AG04449 (cell line): ENCODE data around the gene NGFR.

Source experiments
- CTCF ChIA-PET: fragments of 350-600 bp; formaldehyde crosslinking; extraction: SDS; loops from one replicate; lab custom pipeline; 2021; ENCODE audit warnings: antibody characterized with exemption; lab: Yijun Ruan, JAX
- POLR2A ChIA-PET: fragments of 400-600, 350-600 bp; formaldehyde crosslinking; extraction: SDS; loops from one replicate; lab custom pipeline; 2020; ENCODE audit warnings: antibody characterized with exemption, inconsistent platforms; lab: Yijun Ruan, JAX
- DNase-seq: peaks from one replicate; pipeline ENCODE4 v3.0.0-alpha.2; 2010; ENCODE audit warnings: low read depth, low spot score
- H3K4me3 ChIP-seq: 2 replicates; pipeline ENCODE4 v1.5.1; 2011; ENCODE audit warnings: low read depth, mild to moderate bottlenecking, control low read depth, low read length
- TF ChIP-seq, protein P1 (sequence below): IDR thresholded peaks from one replicate; pipeline ENCODE4 v1.5.1; 2011; ENCODE audit warnings: mild to moderate bottlenecking, moderate library complexity, low read length, control low read depth, inconsistent platforms; ENCODE audit not compliant: insufficient read depth; ENCODE audit errors: missing control alignments

The NGFR gene

DNA sequence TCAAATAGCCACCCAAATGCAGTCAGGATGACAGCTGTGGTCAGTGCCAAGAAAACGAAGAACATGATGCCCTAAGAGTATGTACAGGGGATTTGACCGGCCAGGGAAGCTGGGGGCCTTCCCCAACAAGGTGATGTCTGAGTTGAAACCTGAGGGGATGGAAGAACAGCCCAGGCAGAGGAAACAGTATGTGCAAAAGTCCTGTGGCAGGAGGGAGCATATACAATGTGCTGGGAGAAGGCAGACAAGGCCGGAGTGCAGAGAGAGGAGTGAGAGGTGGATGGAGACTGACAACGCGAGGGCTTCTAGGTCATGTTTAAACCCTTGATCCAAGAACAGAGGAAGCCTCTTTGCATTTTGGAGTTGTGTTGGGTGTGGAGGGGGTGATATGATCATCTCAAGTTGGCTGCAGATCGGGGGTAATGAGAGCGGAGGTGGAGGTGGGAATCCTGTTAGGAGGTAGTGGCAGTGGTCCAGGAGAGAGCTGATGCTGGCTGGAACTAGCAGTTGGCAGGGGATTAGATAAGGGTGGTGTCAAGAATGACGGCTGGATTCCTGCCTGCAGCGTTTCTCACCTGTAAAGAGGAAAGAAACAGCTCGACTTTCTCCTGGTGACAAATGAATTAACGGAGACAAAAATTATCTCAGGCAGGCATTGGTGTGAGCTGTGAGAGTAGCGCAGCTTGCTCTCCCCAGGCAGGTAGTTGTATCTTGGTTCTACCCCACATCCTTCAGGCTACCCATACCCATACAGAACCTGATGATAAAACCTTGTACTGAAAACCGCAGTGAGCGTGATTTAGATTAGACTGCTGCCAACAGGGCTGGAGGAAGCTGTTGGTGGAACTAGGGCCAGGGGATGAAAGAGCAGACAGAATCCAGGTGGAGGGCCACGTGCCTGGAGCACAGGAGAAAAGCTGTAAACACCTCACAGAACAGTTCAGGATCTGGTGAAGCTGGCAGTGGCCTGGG lies 37.2 kb upstream of the NGFR start:
- POLR2A ChIA-PET: no interaction called here
- CTCF ChIA-PET: interaction anchor here (1.7 to 11.9 kb wide), 3 partner anchors 21 to 98 kb away, joined by 4 to 84 read pairs (median 12); no protein-coding TSS in a partner anchor

DNA sequence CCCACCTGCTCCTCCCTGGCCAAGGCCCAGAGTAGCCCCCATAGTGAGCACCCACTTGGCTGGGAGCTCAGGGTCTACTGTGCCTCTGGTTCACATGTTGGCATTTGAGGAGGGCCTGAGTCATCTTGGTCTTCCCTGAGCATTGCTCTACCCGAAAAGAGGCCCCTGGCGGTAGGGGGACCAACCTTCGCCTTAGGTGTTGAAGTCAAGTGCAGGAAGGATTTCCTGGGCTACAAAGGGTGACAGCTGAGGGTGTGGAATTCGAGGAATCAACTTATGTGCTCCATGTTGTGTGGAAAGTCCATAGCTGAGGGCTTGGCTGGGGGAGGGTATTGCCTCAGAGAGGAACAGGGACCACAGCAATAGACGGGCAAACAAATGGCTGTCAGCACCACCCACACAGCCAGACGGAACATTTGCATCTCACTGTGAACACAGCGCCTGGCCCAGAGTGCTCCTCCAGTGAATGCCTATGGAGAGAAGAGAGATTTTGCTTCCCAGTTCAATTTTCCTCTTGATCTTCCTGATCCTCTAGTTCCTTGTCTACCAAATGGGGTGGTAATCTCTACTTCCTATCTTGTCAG lies 35.6 kb upstream of the NGFR start:
- TF ChIP-seq, protein P1, sequence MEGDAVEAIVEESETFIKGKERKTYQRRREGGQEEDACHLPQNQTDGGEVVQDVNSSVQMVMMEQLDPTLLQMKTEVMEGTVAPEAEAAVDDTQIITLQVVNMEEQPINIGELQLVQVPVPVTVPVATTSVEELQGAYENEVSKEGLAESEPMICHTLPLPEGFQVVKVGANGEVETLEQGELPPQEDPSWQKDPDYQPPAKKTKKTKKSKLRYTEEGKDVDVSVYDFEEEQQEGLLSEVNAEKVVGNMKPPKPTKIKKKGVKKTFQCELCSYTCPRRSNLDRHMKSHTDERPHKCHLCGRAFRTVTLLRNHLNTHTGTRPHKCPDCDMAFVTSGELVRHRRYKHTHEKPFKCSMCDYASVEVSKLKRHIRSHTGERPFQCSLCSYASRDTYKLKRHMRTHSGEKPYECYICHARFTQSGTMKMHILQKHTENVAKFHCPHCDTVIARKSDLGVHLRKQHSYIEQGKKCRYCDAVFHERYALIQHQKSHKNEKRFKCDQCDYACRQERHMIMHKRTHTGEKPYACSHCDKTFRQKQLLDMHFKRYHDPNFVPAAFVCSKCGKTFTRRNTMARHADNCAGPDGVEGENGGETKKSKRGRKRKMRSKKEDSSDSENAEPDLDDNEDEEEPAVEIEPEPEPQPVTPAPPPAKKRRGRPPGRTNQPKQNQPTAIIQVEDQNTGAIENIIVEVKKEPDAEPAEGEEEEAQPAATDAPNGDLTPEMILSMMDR: no peak
- H3K4me3 ChIP-seq: no peak overlapping the region
- CTCF ChIA-PET: interaction anchor here (1.7 to 11.9 kb wide), 3 partner anchors 23 to 97 kb away, joined by 4 to 84 read pairs (median 7); no protein-coding TSS in a partner anchor
- POLR2A ChIA-PET: no interaction called here
- DNase-seq: no peak

More for the DNA sequence above, 37.2 kb upstream of the NGFR start:
- H3K4me3 ChIP-seq: no peak overlapping the region
- TF ChIP-seq, protein P1: no peak
- DNase-seq: no peak

DNA sequence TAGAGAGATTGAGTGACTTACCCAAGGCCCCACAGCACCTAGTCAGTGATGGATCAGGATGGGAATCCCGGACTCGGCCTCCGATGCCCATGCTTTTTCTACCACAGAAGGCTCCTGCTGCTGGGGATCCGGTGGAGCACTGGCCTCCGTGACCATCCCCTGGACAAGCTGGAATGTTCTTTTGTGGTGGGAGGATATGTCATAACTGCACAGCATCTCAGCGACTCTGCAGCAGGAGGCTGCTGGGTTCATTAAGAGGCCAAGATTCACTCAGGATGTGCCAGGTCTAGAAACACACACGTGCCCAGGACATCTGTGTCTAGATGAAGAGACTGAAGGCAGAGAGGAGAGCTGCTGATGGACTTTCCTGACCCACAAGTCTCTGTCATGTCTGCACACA lies 34.7 kb upstream of the NGFR start:
- POLR2A ChIA-PET: no interaction called here
- DNase-seq: no peak
- no peak overlapping the region for H3K4me3 ChIP-seq
- TF ChIP-seq, protein P1: no peak
- CTCF ChIA-PET: interaction anchor here (1.3 to 11.9 kb wide), 3 partner anchors 16 to 96 kb away, joined by 3 to 84 read pairs (median 7); no protein-coding TSS in a partner anchor

DNA sequence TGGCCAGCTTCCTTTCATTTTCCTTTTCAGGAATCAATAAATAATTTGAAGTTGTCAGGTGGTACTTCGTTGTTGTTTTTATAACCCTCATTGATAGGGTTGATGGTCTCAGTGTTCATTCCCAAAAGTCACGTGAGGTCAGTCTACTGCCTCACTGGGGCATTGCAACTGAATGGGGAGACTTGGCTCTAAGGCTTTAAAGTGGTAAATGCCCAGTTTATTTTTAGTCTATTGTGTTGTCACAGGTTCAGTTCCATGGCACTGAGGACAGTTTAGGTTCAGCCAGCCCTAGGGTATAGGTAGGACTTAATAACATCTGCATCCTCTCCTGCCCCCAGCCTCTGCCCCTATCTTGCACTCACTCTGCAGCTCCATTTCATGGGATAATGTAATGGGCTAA lies 33.5 kb upstream of the NGFR start:
- DNase-seq: no peak
- CTCF ChIA-PET: interaction anchor here (0.9 to 11.9 kb wide), 5 partner anchors 11 to 95 kb away, joined by 3 to 84 read pairs (median 3); partner anchors contain the start of gene NGFR
- TF ChIP-seq, protein P1: no peak
- H3K4me3 ChIP-seq: no peak overlapping the region
- POLR2A ChIA-PET: no interaction called here

DNA sequence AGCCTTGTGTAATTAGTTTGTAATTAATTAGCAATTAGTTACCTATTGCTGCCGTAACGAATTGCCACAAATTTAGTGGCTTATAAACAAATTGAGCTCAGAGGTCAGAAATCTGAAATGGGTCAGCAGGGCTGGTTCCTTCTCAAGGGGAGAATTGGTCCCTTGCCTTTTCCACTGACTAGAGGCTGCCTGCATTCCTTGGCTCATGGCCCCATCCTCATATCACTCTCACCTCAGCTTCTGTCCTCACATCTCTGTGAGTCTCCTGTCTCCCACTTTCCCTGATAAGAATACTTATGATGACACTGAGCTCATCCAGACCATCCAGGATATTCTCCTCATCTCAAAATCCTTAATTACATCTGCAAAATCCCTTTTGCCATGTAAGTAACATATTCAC lies 31.0 kb upstream of the NGFR start:
- DNase-seq: no peak
- H3K4me3 ChIP-seq: no peak overlapping the region
- CTCF ChIA-PET: interaction anchor here (1.8 to 2.1 kb wide), 2 partner anchors 29 to 93 kb away, joined by 4 to 10 read pairs; no protein-coding TSS in a partner anchor
- TF ChIP-seq, protein P1: no peak
- POLR2A ChIA-PET: no interaction called here
